ENCODE data around the gene SCEL. TPM values are rescaled to one million over a fixed set of nuclear protein-coding genes. Genes with fewer than 3 reads are reported as not detected.

The SCEL gene
- total RNA-seq, 2 donors from 2014 or later: 0.35 TPM; not detected in 1

DNA sequence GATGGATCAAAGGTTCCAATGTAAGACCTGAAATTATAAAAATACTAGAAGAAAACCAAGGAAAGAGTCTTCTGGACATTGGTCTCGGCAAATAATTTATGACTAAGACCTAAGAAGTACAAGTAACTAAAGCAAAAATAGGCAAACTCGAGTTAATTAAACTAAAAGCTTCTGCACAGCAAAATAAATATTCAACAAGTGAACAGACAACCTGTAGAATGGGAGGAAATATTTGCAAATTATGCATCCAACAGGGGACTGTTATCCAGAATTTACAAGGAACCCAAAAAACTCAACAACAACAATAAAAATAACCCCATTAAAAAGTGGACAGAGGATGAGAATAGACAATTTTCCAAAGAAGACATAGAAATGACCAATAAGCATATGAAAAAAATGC, 152.3 kb downstream of the SCEL start:
- Histone ChIP-seq H3K4me3 (no peak overlapping the region), H3K27me3 (no peaks in the 10 kb centered on the region), H3K27ac (no peak overlapping the region), H3K4me1 (no peaks in the 10 kb centered on the region), H3K36me3 (no peaks in the 10 kb centered on the region), H3K9me3 (peaks cover 0 to 7% of the 10 kb centered on the region in 2 donors)
- TF ChIP-seq, protein P1, sequence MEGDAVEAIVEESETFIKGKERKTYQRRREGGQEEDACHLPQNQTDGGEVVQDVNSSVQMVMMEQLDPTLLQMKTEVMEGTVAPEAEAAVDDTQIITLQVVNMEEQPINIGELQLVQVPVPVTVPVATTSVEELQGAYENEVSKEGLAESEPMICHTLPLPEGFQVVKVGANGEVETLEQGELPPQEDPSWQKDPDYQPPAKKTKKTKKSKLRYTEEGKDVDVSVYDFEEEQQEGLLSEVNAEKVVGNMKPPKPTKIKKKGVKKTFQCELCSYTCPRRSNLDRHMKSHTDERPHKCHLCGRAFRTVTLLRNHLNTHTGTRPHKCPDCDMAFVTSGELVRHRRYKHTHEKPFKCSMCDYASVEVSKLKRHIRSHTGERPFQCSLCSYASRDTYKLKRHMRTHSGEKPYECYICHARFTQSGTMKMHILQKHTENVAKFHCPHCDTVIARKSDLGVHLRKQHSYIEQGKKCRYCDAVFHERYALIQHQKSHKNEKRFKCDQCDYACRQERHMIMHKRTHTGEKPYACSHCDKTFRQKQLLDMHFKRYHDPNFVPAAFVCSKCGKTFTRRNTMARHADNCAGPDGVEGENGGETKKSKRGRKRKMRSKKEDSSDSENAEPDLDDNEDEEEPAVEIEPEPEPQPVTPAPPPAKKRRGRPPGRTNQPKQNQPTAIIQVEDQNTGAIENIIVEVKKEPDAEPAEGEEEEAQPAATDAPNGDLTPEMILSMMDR (IDR thresholded peaks at IDR 0.05): no peak
- DNase-seq (ENCODE audit: low spot score): no peak

DNA sequence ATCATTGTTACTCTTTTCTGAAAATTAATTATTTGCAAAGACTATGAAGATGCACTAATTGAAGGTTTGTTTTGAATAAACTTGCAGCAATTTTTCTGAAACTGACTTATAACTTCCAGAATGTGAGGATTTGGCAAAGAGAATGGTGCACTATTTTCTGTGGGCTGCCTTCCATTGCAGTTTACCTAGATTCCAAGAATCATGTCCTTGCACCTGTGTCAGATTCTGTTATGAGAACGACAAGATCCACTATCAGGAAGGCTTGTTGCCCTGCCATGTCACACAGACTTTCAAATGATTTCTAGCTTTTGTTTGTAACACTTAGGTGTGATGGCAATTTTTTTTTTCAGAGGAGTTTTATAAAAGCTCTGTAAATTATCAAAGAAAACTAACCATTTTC, 156.4 kb downstream of the SCEL start:
- TF ChIP-seq, protein P1 (IDR thresholded peaks at IDR 0.05): no peak

DNA sequence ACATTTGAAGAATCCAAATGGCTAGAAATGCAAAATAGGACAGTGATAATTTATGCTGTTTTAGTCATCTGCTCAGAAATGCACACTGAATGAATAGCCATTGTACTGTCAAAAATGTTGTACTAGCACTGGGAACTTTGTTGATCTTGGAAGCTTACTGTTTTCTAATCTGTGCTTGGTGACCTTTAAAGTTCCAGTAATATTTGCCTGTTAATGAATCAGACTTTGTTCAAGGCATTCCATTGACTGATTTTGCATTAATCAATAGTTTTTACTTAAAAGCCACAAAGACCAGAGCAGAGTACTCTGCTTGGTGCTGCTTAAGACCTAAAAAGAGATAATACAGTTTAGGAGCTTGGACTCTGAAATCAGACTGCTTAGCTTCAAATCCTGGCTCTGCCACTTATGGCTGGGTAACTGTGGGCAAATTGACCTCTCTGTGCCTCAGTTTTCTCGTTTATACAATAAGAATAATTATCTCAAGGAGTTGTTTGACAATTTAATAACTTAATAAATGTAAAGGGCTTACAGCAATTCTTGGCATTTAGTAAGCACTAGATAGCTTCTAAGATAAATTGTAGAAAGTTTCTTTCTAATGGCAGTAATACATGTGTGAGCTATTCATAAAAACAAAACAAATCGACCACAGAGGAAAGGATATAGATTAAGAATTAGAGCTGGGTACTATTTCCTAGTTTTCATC, 157.4 kb downstream of the SCEL start:
- Histone ChIP-seq H3K27me3 (no peaks in the 10 kb centered on the region), H3K27ac (no peak overlapping the region), H3K9me3 (no peaks in the 10 kb centered on the region), H3K4me1 (peaks cover 0 to 10% of the 10 kb centered on the region in 2 donors), H3K4me3 (no peak overlapping the region), H3K36me3 (no peaks in the 10 kb centered on the region)
- DNase-seq (ENCODE audit: low spot score): no peak
- TF ChIP-seq, protein P1 (IDR thresholded peaks at IDR 0.05): no peak

More for the DNA sequence above, 156.4 kb downstream of the SCEL start:
- Histone ChIP-seq H3K4me3 (no peak overlapping the region), H3K4me1 (peaks cover 0 to 8% of the 10 kb centered on the region in 2 donors), H3K9me3 (peaks cover 0 to under 1% of the 10 kb centered on the region in 2 donors), H3K27ac (no peak overlapping the region), H3K27me3 (no peaks in the 10 kb centered on the region), H3K36me3 (no peaks in the 10 kb centered on the region)
- no peak for DNase-seq (ENCODE audit: low spot score)

DNA sequence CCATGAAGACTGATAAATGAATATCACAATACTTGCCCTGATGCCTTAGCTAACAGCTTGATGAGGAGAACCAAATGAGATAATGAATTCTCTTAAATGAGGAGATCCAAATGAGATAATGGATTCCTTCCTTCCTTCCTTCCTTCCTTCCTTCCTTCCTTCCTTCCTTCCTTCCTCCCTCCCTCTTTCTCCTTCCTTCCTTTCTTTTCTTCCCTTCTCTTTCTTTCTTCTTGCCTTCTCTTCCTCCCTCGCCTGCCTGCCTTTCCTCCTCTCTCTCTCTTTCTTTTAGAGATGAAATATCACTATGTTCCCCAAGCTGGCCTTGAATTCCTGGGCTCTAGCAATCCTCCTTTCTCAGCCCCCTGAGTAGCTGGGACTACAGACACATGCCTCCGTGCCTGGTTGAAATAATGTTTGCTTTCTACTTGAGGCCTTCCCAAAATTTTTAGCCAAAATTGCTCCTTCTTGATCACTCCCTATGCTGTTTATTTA, 158.0 kb downstream of the SCEL start:
- Histone ChIP-seq H3K9me3 (no peaks in the 10 kb centered on the region), H3K36me3 (no peaks in the 10 kb centered on the region), H3K27ac (no peak overlapping the region), H3K4me3 (no peak overlapping the region), H3K27me3 (no peaks in the 10 kb centered on the region), H3K4me1 (peaks cover 0 to 12% of the 10 kb centered on the region in 2 donors)
- DNase-seq (ENCODE audit: low spot score): no peak
- TF ChIP-seq, protein P1 (IDR thresholded peaks at IDR 0.05): no peak

Other genes starting within 250 kb of the SCEL start
- 10 to 100 TPM; 78.6 to 91.2 TPM for gene MYCBP2, start 208.6 kb upstream of the SCEL start, total RNA-seq
- 10 to 100 TPM; 14.9 to 21.9 TPM for gene SLAIN1, start 162.0 kb downstream of the SCEL start, total RNA-seq

Measured in right atrium auricular region (tissue), 2 donors.